ENCODE results near the gene RANBP17. TPM values are rescaled to one million over a fixed set of nuclear protein-coding genes. Genes with fewer than 3 reads are reported as not detected.

Gene RANBP17
- total and polyA plus RNA-seq, 2 experiments from 2014 or later = 43.8 to 53.1 TPM

DNA sequence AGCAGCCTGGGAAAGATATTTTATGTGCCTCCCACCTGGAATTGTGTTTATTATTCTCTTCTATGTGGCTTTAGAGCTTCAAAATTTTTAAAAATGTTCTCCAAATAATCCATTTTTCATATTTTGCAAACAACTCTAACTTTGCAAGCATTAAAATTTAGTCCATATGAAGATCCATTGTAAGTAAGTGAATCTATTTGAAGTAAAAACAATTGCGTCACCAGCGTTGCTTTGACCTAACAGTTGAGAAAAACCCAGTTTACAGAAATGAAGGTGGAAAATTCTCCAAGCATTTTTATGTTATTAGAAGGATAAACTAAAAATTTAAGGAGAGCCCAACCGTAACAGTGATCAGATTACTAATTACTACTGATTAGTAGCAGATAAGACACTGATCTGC lies 408.3 kb downstream of the RANBP17 start:
- Histone ChIP-seq H3K27ac (ENCODE audit: low read depth) (no peak overlapping the region), H2AFZ (no peak overlapping the region), H3K79me2 (replicated peaks; ENCODE audit: insufficient read depth) (no peaks in the 10 kb centered on the region), H3F3A (replicated peaks; ENCODE audit: low read depth) (no peaks in the 10 kb centered on the region), H4K20me1 (replicated peaks; ENCODE audit: insufficient read depth) (0 out of 2 replicates have a peak, but pooled peaks cover 4% of the 10 kb centered on the region), H3K9me2 (ENCODE audit: insufficient read depth) (peaks cover 5% of the 10 kb centered on the region; the same call in 1 of the 2 replicates), H3K4me1 (ENCODE audit: insufficient read depth) (peaks cover 2% of the 10 kb centered on the region), H3K27me3 (ENCODE audit: insufficient read depth) (no peaks in the 10 kb centered on the region), H3K36me3 (ENCODE audit: insufficient read depth) (no peaks in the 10 kb centered on the region), H3K4me2 (no peak overlapping the region), H3K4me3 (no peak overlapping the region)
- TF ChIP-seq EZH2phosphoT487 (IDR thresholded peaks at IDR 0.05; ENCODE audit: unreplicated experiment) = no peak
- no peak for TF ChIP-seq ZNF114 (CRISPR knock-in tag; IDR thresholded peaks at IDR 0.05)
- no peak for TF ChIP-seq STAT1 (IDR thresholded peaks at IDR 0.05; ENCODE audit: unreplicated experiment)
- no peak for TF ChIP-seq REST (IDR thresholded peaks at IDR 0.05; ENCODE audit: unreplicated experiment)
- ATAC-seq (no peak), DNase-seq (ENCODE audit: low spot score) (no peak)
- peaks cover 4% of the 10 kb centered on the region; the same call in 1 of the 3 replicates for H3K36me3 Mint-ChIP-seq (ENCODE audit: low read depth)
- no peaks in the 10 kb centered on the region for H3K4me1 Mint-ChIP-seq
- no peaks in the 10 kb centered on the region for H3K27me3 Mint-ChIP-seq (ENCODE audit: insufficient read depth, low read depth, poor library complexity)
- no peak overlapping the region for H3K27ac Mint-ChIP-seq
- H3K4me3 Mint-ChIP-seq = no peak overlapping the region
- H3K9me3 Mint-ChIP-seq = no peaks in the 10 kb centered on the region

- peaks cover 4% of the 10 kb centered on the region; the same call in 1 of the 3 replicates for H3K36me3 Mint-ChIP-seq (ENCODE audit: low read depth)
- Histone ChIP-seq H3K27me3 (ENCODE audit: insufficient read depth) (no peaks in the 10 kb centered on the region), H3K79me2 (replicated peaks; ENCODE audit: insufficient read depth) (no peaks in the 10 kb centered on the region), H3K4me3 (no peak overlapping the region), H3K4me2 (no peak overlapping the region), H2AFZ (no peak overlapping the region), H3K27ac (ENCODE audit: low read depth) (no peak overlapping the region), H3K9me2 (ENCODE audit: insufficient read depth) (peaks cover 5% of the 10 kb centered on the region; the same call in 1 of the 2 replicates), H3K36me3 (ENCODE audit: insufficient read depth) (no peaks in the 10 kb centered on the region), H3K4me1 (ENCODE audit: insufficient read depth) (peaks cover 11% of the 10 kb centered on the region), H4K20me1 (replicated peaks; ENCODE audit: insufficient read depth) (no peaks in the 10 kb centered on the region), H3F3A (replicated peaks; ENCODE audit: low read depth) (no peaks in the 10 kb centered on the region)
- no peak overlapping the region for H3K4me3 Mint-ChIP-seq
- peaks cover 6% of the 10 kb centered on the region; the same call in 2 of the 3 replicates for H3K4me1 Mint-ChIP-seq
- no peak for DNase-seq (ENCODE audit: low spot score)
- no peaks in the 10 kb centered on the region for H3K27me3 Mint-ChIP-seq (ENCODE audit: insufficient read depth, low read depth, poor library complexity)
- no peak for ATAC-seq
- H3K9me3 Mint-ChIP-seq = no peaks in the 10 kb centered on the region
- H3K27ac Mint-ChIP-seq = no peak overlapping the region
- no peak for TF ChIP-seq JUNB (IDR thresholded peaks at IDR 0.05; ENCODE audit: unreplicated experiment)
- no peak for TF ChIP-seq ZNF331 (CRISPR knock-in tag; IDR thresholded peaks at IDR 0.05; ENCODE audit: low read depth)
- TF ChIP-seq REST (IDR thresholded peaks at IDR 0.05; ENCODE audit: unreplicated experiment) = no peak
- TF ChIP-seq CTCF (conservative IDR thresholded peaks at IDR 0.05; ENCODE audit: low read depth in 2 of 2) = no peak
- TF ChIP-seq ZNF114 (CRISPR knock-in tag; IDR thresholded peaks at IDR 0.05) = no peak
- no peak for TF ChIP-seq EZH2phosphoT487 (IDR thresholded peaks at IDR 0.05; ENCODE audit: unreplicated experiment)
- no peak for TF ChIP-seq CREB1 (CRISPR knock-in tag; IDR thresholded peaks at IDR 0.05; ENCODE audit: low read depth)
Measured at GRCh38 chr5:171271798-171272197, 410.0 kb downstream of the RANBP17 start.

All from GM23338 (cell line).